Spleen (tissue), 7 donors: ENCODE results near the gene MRPL23.

Experiments
- CTCF ChIP-seq, 11 experiments: fragments of 200-600 bp in 7 of 11; fragments of 450-650 bp in 4 of 11; sonication (generic) in 4 of 11; IDR thresholded peaks in 8 of 11; conservative IDR thresholded peaks in 3 of 11; 1 replicate in 7 of 11; 2 replicates in 4 of 11; pipeline versions ENCODE4 v1.4.0 to v1.8.0; 2016 to 2021; ENCODE audit warnings: antibody characterized with exemption in 11 of 11, inconsistent platforms in 4 of 11, mild to moderate bottlenecking in 1 of 11
- POLR2A ChIP-seq, 3 donors: fragments of 450-650 bp; IDR thresholded peaks; one replicate each; pipeline ENCODE4 v1.5.1; 2017; ENCODE audit warnings: antibody characterized with exemption in 3 of 3, mild to moderate bottlenecking in 1 of 3
- POLR2AphosphoS5 ChIP-seq, 3 donors: sonication (generic); formaldehyde crosslinking; IDR thresholded peaks; one replicate each; pipeline ENCODE4 v1.5.1; 2017; ENCODE audit warnings: antibody characterized with exemption in 3 of 3
- donor health status: DM: no; HTN: no; CAD: no; lungs with moderate emphysema.
- donor health status: DM: no; HTN: no; CAD: no.
- donor health status: DM: no; HTN: no; CAD: no.

DNA sequence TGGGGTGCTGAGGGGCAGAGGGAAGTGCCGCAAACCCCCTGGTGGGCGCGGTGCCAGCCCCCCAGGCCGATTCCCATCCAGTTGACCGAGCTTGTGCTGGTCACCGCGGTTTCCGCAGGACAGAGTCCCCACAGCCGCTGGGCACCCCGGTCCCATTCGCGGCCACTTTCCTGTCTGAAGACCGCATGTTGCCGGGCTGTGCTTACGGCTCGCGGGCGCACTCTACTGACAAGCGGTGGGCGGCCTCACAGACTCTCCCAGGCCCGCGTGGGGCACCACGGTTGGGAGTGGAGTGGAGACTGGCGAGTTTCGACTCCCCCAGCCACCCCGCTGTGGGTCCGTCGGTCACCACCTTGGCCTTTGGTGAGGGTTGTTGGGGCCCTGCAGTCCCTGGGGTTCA, 51.2 kb downstream of the MRPL23 start:
- TF ChIP-seq CTCF (IDR thresholded peaks at IDR 0.05 in 8 of 11, conservative IDR thresholded peaks at IDR 0.05 in 3 of 11) (no peak), POLR2A (IDR thresholded peaks at IDR 0.05) (no peak), POLR2AphosphoS5 (IDR thresholded peaks at IDR 0.05) (no peak)
